ENCODE results near the gene SULF2.

SULF2 gene

DNA sequence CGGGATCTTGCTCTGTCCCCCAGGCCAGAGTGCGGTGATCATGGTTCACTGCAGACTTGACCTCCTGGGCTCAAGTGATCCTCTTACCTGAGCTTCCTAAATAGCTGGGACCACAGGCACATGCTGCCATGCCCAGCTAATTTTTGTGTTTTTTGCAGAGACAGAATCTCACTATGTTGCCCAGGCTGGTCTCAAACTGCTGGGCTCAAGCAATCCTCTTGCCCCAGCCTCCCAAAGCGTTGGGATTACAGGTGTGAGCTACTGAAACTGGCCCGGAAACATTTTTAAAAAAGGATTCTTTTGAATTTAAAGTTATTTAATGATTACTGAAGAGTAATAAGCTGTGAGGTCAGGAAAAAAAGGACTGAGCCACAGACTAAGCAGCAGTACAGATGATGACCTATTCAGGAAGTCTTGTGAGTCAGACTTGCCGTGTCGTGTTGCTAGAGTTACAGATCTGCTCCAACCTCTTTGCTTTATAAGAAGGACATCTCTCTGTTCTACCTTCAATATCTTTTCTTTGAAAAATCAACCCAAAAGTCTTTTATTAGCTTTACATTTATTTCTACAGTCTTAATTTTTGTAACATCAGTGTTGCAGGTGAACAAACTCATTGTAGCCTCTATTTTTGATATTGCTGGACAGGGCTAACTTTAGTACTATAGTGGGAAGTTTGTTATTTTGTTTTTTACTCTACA, 174.9 kb downstream of the SULF2 start:
- no peak for TF ChIP-seq ZNF274 (IDR thresholded peaks at IDR 0.05; ENCODE audit: low read depth, low read length)
- no peak overlapping the region for H3K4me3 ChIP-seq (ENCODE audit: low read length)

DNA sequence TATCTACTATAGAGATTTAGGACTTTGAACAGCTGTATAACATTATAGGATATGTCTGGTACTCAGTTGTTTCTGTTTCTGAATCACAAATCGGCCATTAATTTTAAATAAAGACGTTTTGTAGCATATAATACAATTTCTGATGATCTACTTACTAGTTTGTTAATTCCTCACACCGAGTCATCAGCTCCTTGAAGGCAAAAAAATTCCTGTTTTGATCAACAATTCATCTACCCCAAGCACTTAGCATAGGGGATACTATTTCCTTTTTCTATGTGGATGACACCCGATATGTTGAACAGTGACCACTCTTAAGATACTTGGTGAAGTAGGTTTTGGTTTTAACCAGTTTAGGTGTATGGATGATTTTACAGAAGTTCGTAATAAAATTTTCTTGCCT, 176.3 kb downstream of the SULF2 start:
- no peak overlapping the region for H3K4me3 ChIP-seq (ENCODE audit: low read length)
- no peak for TF ChIP-seq ZNF274 (IDR thresholded peaks at IDR 0.05; ENCODE audit: low read depth, low read length)
